ENCODE measurements around the gene TMEM132C. TPM values are rescaled to one million over a fixed set of nuclear protein-coding genes. Genes with fewer than 3 reads are reported as not detected.
A peak's percentile ranks its signal among the peaks of the same experiment; 100 is the strongest.

The TMEM132C gene
- total RNA-seq, 1 donor from 2014 or later = 3.9 TPM

GRCh38 chr12:128510511-128510910 is 243.5 kb downstream of the TMEM132C start:
- Histone ChIP-seq H3K9me3 (ENCODE audit: low read depth) (no peaks in the 10 kb centered on the region), H3K4me3 (no peak overlapping the region), H3K36me3 (no peaks in the 10 kb centered on the region), H2AFZ (replicated peaks) (no peak overlapping the region), H3K27me3 (no peaks in the 10 kb centered on the region), H3K27ac (no peak overlapping the region), H3K79me2 (ENCODE audit: low read depth) (no peaks in the 10 kb centered on the region), H3F3A (ENCODE audit: low read depth) (peaks cover 16% of the 10 kb centered on the region), H3K4me1 (peaks cover 15% of the 10 kb centered on the region), H3K4me2 (no peak overlapping the region), H3K9ac (no peak overlapping the region), H4K20me1 (ENCODE audit: low read depth) (no peaks in the 10 kb centered on the region)
- H3K9me3 Mint-ChIP-seq = peaks cover 21% of the 10 kb centered on the region
- peaks cover 37% of the 10 kb centered on the region for H3K4me1 Mint-ChIP-seq
- peaks cover 2% of the 10 kb centered on the region for H3K27me3 Mint-ChIP-seq (ENCODE audit: insufficient read depth, low read depth)
- H3K36me3 Mint-ChIP-seq = peaks cover 65% of the 10 kb centered on the region
- no peak for DNase-seq (ENCODE audit: low spot score)
- no peak overlapping the region for H3K4me3 Mint-ChIP-seq
- H3K27ac Mint-ChIP-seq = no peak overlapping the region
- TF ChIP-seq EZH2phosphoT487 (IDR thresholded peaks at IDR 0.05) (no peak), EZH2 (IDR thresholded peaks at IDR 0.05) (no peak), CTCF (IDR thresholded peaks at IDR 0.05) (no peak)

DNA sequence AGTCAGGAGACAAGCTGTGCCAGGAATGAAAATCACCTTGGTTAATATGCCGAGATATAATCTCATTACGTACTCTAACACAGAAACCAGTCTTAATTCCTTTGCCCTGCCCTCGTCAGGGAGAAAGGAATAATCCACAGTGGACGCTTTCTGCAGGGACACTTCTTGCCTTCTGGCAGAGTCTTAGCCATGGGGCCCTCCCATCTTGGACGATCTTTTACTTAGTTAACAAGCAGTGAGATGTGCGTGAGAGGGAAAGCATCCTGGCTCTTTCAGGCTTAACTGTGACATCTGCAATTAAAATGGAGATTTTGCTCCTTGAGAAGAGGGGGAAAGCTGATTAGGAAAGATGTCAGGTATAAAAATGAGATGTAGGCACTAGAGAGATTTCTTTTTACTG is 246.4 kb downstream of the TMEM132C start:
- Mint-ChIP-seq H3K36me3 (peaks cover 59% of the 10 kb centered on the region), H3K4me3 (no peak overlapping the region), H3K27ac (peak overlapping the region; percentile 87), H3K4me1 (peaks cover 43% of the 10 kb centered on the region), H3K27me3 (ENCODE audit: insufficient read depth, low read depth) (peaks cover 2% of the 10 kb centered on the region), H3K9me3 (peaks cover 18% of the 10 kb centered on the region)
- Histone ChIP-seq H3K27ac (no peak overlapping the region), H2AFZ (replicated peaks) (no peak overlapping the region), H3K36me3 (no peaks in the 10 kb centered on the region), H4K20me1 (ENCODE audit: low read depth) (no peaks in the 10 kb centered on the region), H3K4me1 (peaks cover 15% of the 10 kb centered on the region), H3K79me2 (ENCODE audit: low read depth) (no peaks in the 10 kb centered on the region), H3K27me3 (no peaks in the 10 kb centered on the region), H3K4me3 (no peak overlapping the region), H3K9me3 (ENCODE audit: low read depth) (no peaks in the 10 kb centered on the region), H3K9ac (no peak overlapping the region), H3K4me2 (peak overlapping the region; percentile 1), H3F3A (ENCODE audit: low read depth) (peaks cover 16% of the 10 kb centered on the region)
- no peak for DNase-seq (ENCODE audit: low spot score)
- no peak for TF ChIP-seq EZH2 (IDR thresholded peaks at IDR 0.05)

DNA sequence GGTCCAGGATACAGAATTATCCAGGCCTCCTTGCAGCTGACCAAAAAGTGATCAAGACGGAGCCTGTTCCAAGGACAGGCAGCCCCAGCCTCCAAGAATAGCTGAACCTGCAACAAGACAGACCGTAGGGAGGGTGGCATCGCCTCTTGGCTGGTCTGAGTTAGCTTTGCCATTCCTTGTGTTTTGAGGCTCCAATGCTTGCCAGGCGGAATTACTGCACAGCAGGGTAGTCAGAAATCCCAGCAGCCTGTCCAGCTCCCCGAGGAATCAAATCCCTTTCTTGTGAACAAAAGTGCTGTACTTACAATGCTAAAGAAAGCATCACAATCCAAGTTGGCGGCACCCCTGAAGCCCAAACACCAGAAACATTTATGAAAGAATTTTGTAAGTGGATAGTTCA is 246.9 kb downstream of the TMEM132C start:
- DNase-seq (ENCODE audit: low spot score) = peak; percentile 53
- Histone ChIP-seq H3K4me1 (peaks cover 15% of the 10 kb centered on the region), H3K9me3 (ENCODE audit: low read depth) (no peaks in the 10 kb centered on the region), H3F3A (ENCODE audit: low read depth) (peaks cover 16% of the 10 kb centered on the region), H4K20me1 (ENCODE audit: low read depth) (no peaks in the 10 kb centered on the region), H3K9ac (no peak overlapping the region), H3K4me3 (no peak overlapping the region), H3K27ac (no peak overlapping the region), H2AFZ (replicated peaks) (no peak overlapping the region), H3K27me3 (no peaks in the 10 kb centered on the region), H3K4me2 (peak overlapping the region; percentile 1), H3K79me2 (ENCODE audit: low read depth) (no peaks in the 10 kb centered on the region), H3K36me3 (no peaks in the 10 kb centered on the region)
- TF ChIP-seq EZH2phosphoT487 (IDR thresholded peaks at IDR 0.05) (no peak), CTCF (IDR thresholded peaks at IDR 0.05) (no peak), EZH2 (IDR thresholded peaks at IDR 0.05) (no peak)
- peak overlapping the region; percentile 11 for H3K4me3 Mint-ChIP-seq
- peaks cover 2% of the 10 kb centered on the region for H3K27me3 Mint-ChIP-seq (ENCODE audit: insufficient read depth, low read depth)
- H3K27ac Mint-ChIP-seq = peak overlapping the region; percentile 70
- H3K36me3 Mint-ChIP-seq = peaks cover 57% of the 10 kb centered on the region
- H3K4me1 Mint-ChIP-seq = peaks cover 44% of the 10 kb centered on the region
- H3K9me3 Mint-ChIP-seq = peaks cover 18% of the 10 kb centered on the region

DNA sequence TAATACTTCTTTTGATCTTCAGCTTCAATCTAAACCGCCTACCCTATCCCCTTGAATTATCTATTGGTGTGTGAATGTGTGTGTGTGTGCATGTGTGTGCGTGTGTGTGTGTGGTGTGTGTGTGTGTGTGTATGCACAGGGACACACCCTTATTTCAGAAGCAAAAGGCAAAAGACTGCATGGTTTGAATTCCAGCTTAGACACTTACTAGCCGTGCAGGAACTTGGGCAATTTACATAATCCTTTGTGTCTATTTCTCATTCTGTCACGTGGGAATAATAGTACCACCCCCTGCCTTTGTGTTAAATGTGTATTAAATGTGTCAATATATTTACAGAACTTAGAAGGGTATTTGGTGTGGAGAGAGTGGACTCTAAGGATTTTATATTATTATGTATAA is 251.7 kb downstream of the TMEM132C start:
- no peak overlapping the region for H2AFZ ChIP-seq (replicated peaks)
- Mint-ChIP-seq H3K27ac (no peak overlapping the region), H3K36me3 (peaks cover 54% of the 10 kb centered on the region), H3K4me3 (no peak overlapping the region), H3K9me3 (peaks cover 26% of the 10 kb centered on the region), H3K4me1 (peaks cover 24% of the 10 kb centered on the region), H3K27me3 (ENCODE audit: insufficient read depth, low read depth) (no peaks in the 10 kb centered on the region)
- no peak overlapping the region for H3K4me2 ChIP-seq
- no peaks in the 10 kb centered on the region for H3K36me3 ChIP-seq
- H4K20me1 ChIP-seq (ENCODE audit: low read depth) = no peaks in the 10 kb centered on the region
- no peaks in the 10 kb centered on the region for H3K27me3 ChIP-seq
- H3K4me1 ChIP-seq = peaks cover 7% of the 10 kb centered on the region
- no peak for DNase-seq (ENCODE audit: low spot score)
- H3K9me3 ChIP-seq (ENCODE audit: low read depth) = no peaks in the 10 kb centered on the region
- H3K79me2 ChIP-seq (ENCODE audit: low read depth) = no peaks in the 10 kb centered on the region
- no peak overlapping the region for H3K9ac ChIP-seq
- H3F3A ChIP-seq (ENCODE audit: low read depth) = peaks cover 9% of the 10 kb centered on the region
- H3K27ac ChIP-seq = no peak overlapping the region
- H3K4me3 ChIP-seq = no peak overlapping the region
- TF ChIP-seq CTCF (IDR thresholded peaks at IDR 0.05) (no peak), EZH2phosphoT487 (IDR thresholded peaks at IDR 0.05) (no peak), EZH2 (IDR thresholded peaks at IDR 0.05) (no peak)
